Measurements from ENCODE around the gene SLC12A7.

DNA sequence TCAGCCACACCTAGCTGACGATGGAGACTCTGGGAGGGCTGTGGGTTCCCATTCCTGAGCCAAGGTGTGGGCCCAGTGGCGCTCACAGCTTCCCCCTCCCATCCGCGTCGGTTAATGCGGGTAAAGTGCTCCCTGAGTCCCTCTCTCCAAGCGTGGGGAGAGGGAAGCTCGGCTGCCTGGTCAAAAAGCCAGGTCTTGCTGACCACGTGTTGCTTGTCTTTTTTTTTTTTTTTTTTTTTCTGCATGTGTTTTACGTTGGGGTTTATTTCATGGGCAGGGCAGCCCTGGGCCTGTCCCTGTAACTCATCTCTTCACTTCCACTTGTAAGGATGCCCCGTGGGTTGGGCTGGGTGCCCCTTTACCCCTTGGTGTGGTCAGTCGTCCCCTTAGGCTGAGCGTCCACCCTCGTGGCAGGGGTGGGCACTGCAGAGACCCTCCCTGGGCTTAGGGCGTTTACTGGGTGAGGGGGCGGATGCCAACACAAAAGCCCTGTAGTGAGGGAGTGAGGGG, 91.4 kb downstream of the SLC12A7 start:
- TF ChIP-seq CTCF (IDR thresholded peaks at IDR 0.05) (no peak), POLR2A (IDR thresholded peaks at IDR 0.05) (no peak)
